Thymus (tissue), 11 donors: ENCODE results near the gene MYO1E. TPM values are rescaled to one million over a fixed set of nuclear protein-coding genes. Genes with fewer than 3 reads are reported as not detected.
"Not testable (repeated sequence)": the region's sequence is repeated elsewhere in the genome, so short reads cannot be mapped to it uniquely, and the experiment has no call there.

ENCODE experiments used
- DNase-seq, 9 donors: peaks; one replicate each; pipeline ENCODE4 v3.0.0-alpha.2; 2013; ENCODE audit warnings: low spot score in 9 of 9, low read depth in 6 of 9, missing footprints in 1 of 9
- H3K27ac ChIP-seq, 2 donors: one replicate each; pipeline ENCODE4 v1.5.1; 2013; ENCODE audit warnings: control low read depth in 1 of 2, low read depth in 1 of 2, low read length in 1 of 2, mild to moderate bottlenecking in 1 of 2, moderate library complexity in 1 of 2
- H3K27me3 ChIP-seq, 2 donors: one replicate each; pipeline ENCODE4 v1.5.1; 2013; ENCODE audit warnings: low read length in 1 of 2; ENCODE audit not compliant: control insufficient read depth in 2 of 2, insufficient read depth in 1 of 2
- H3K36me3 ChIP-seq, 2 donors: one replicate each; pipeline ENCODE4 v1.5.1; 2013; ENCODE audit warnings: low read length in 1 of 2, mild to moderate bottlenecking in 1 of 2, moderate library complexity in 1 of 2; ENCODE audit not compliant: control insufficient read depth in 2 of 2, insufficient read depth in 2 of 2
- H3K4me1 ChIP-seq, 2 donors: one replicate each; pipeline ENCODE4 v1.5.1; 2013; ENCODE audit warnings: low read length in 2 of 2; ENCODE audit not compliant: control insufficient read depth in 2 of 2, insufficient read depth in 2 of 2
- H3K4me3 ChIP-seq, 2 donors: one replicate each; pipeline ENCODE4 v1.5.1; 2013; ENCODE audit warnings: low read length in 2 of 2, control low read depth in 1 of 2, mild to moderate bottlenecking in 1 of 2
- H3K9me3 ChIP-seq, 2 donors: one replicate each; pipeline ENCODE4 v1.5.1; 2013; ENCODE audit warnings: low read length in 1 of 2, mild to moderate bottlenecking in 1 of 2; ENCODE audit not compliant: control insufficient read depth in 2 of 2, insufficient read depth in 1 of 2
- WGBS: extraction: QIAGEN DNeasy Blood & Tissue Kit; methylation state at CpG from one replicate; pipeline ENCODE4 v1.1.7; 2013; 5-methylcytosine and 5-hydroxymethylcytosine counted together
- polyA plus RNA-seq: library from polyadenylated mRNA; stranded (reverse); fragments of 200-250 nt; gene quantifications from one replicate; pipeline ENCODE4 v1.2.3, GENCODE V29; 2013
- total RNA-seq: library from RNA; stranded (reverse); fragments of 120-200 nt; gene quantifications from one replicate; pipeline ENCODE4 v1.2.4, GENCODE V29; 2013
- donor health status: healthy.

MYO1E gene
- total and polyA plus RNA-seq, 2 donors = 15.5 to 59.8 TPM

GRCh38 chr15:59283717-59284391 is 88.8 kb downstream of the MYO1E start:
- DNase-seq = no peak
- H3K27me3 ChIP-seq = no peaks in the 10 kb centered on the region
- H3K4me1 ChIP-seq = no peaks in the 10 kb centered on the region
- no peak overlapping the region for H3K27ac ChIP-seq
- H3K4me3 ChIP-seq = no peak overlapping the region
- H3K9me3 ChIP-seq = no peaks in the 10 kb centered on the region
- H3K36me3 ChIP-seq = no peaks in the 10 kb centered on the region
- WGBS = 95% methylated on average over 7 of the region's 7 CpGs

- no peaks in the 10 kb centered on the region for H3K4me1 ChIP-seq
- WGBS = 98% methylated on average over 14 of the region's 14 CpGs
Measured at GRCh38 chr15:59282515-59283337, 89.9 kb downstream of the MYO1E start.

GRCh38 chr15:59281699-59282098 is 91.0 kb downstream of the MYO1E start:
- H3K9me3 ChIP-seq = no peaks in the 10 kb centered on the region
- H3K27ac ChIP-seq = no peak overlapping the region
- H3K27me3 ChIP-seq = no peaks in the 10 kb centered on the region
- no peak for DNase-seq
- H3K4me1 ChIP-seq = peaks cover 0 to 4% of the 10 kb centered on the region in 2 donors
- no peak overlapping the region for H3K4me3 ChIP-seq
- no peaks in the 10 kb centered on the region for H3K36me3 ChIP-seq
- WGBS = 97% methylated on average over 5 of the region's 5 CpGs

More at GRCh38 chr15:59282515-59283337, 89.9 kb downstream of the MYO1E start:
- DNase-seq = no peak
- no peak overlapping the region for H3K4me3 ChIP-seq
- H3K27me3 ChIP-seq = no peaks in the 10 kb centered on the region
- no peaks in the 10 kb centered on the region for H3K36me3 ChIP-seq
- H3K27ac ChIP-seq = no peak overlapping the region
- H3K9me3 ChIP-seq = no peaks in the 10 kb centered on the region

- no peak overlapping the region for H3K27ac ChIP-seq
- H3K9me3 ChIP-seq = no peaks in the 10 kb centered on the region
- no peaks in the 10 kb centered on the region for H3K27me3 ChIP-seq
- WGBS = 93% methylated on average over 5 of the region's 5 CpGs
- no peak for DNase-seq
- peaks cover 0 to 4% of the 10 kb centered on the region in 2 donors for H3K4me1 ChIP-seq
- H3K4me3 ChIP-seq = no peak overlapping the region
- H3K36me3 ChIP-seq = no peaks in the 10 kb centered on the region
Measured at GRCh38 chr15:59280855-59281254, 91.8 kb downstream of the MYO1E start.

GRCh38 chr15:59280292-59280691 is 92.4 kb downstream of the MYO1E start:
- 93% methylated on average over 6 of the region's 6 CpGs for WGBS
- H3K9me3 ChIP-seq, DNase-seq, H3K27ac ChIP-seq, H3K27me3 ChIP-seq, H3K4me1 ChIP-seq, H3K4me3 ChIP-seq, H3K36me3 ChIP-seq: not testable (repeated sequence)

- Histone ChIP-seq H3K36me3 (no peaks in the 10 kb centered on the region), H3K9me3 (no peaks in the 10 kb centered on the region), H3K4me1 (peaks cover 0 to 4% of the 10 kb centered on the region in 2 donors), H3K27me3 (no peaks in the 10 kb centered on the region), H3K4me3 (no peak overlapping the region), H3K27ac (no peak overlapping the region)
- DNase-seq = no peak
- WGBS = 96% methylated on average over 5 of the region's 5 CpGs
Measured at GRCh38 chr15:59279023-59279422, 93.6 kb downstream of the MYO1E start.

GRCh38 chr15:59278120-59278519 is 94.6 kb downstream of the MYO1E start:
- WGBS = 95% methylated on average over 3 of the region's 3 CpGs
- no peak for DNase-seq
- Histone ChIP-seq H3K4me1 (peaks cover 0 to 4% of the 10 kb centered on the region in 2 donors), H3K4me3 (no peak overlapping the region), H3K9me3 (no peaks in the 10 kb centered on the region), H3K36me3 (no peaks in the 10 kb centered on the region), H3K27me3 (no peaks in the 10 kb centered on the region), H3K27ac (no peak overlapping the region)

- no peak overlapping the region for H3K27ac ChIP-seq
- WGBS = 97% methylated on average over 15 of the region's 15 CpGs
- no peaks in the 10 kb centered on the region for H3K9me3 ChIP-seq
- DNase-seq = no peak
- no peaks in the 10 kb centered on the region for H3K36me3 ChIP-seq
- H3K27me3 ChIP-seq = no peaks in the 10 kb centered on the region
- H3K4me1 ChIP-seq = peaks cover 0 to 4% of the 10 kb centered on the region in 2 donors
- H3K4me3 ChIP-seq = no peak overlapping the region
Measured at GRCh38 chr15:59276225-59277178, 96.2 kb downstream of the MYO1E start.
